OCI-LY1 (cell line): Measurements from ENCODE around the gene TIMM13.

Source experiments
- H2AFZ ChIP-seq: fragments of 200-600 bp; sonication (generic), shearing (Covaris generic); 2 replicates; pipeline ENCODE4 v1.6.0; 2014; ENCODE audit warnings: antibody characterized with exemption, mild to moderate bottlenecking, low read length
- H3F3A ChIP-seq: fragments of 200-600 bp; sonication (generic), shearing (Covaris generic); 2 replicates; pipeline ENCODE4 v1.6.0; 2014; ENCODE audit warnings: mild to moderate bottlenecking, antibody characterized with exemption, low read length, moderate library complexity; ENCODE audit not compliant: insufficient read depth
- H3K27ac ChIP-seq: fragments of 200-600 bp; sonication (generic); 2 replicates; pipeline ENCODE4 v1.5.1; 2014; ENCODE audit warnings: low read length, mixed run types, mild to moderate bottlenecking, low read depth; ENCODE audit not compliant: poor library complexity, severe bottlenecking
- H3K27me3 ChIP-seq: fragments of 200-600 bp; sonication (generic); 2 replicates; pipeline ENCODE4 v1.6.0; 2014; ENCODE audit warnings: antibody characterized with exemption, mild to moderate bottlenecking, low read length, moderate library complexity; ENCODE audit not compliant: insufficient read depth
- H3K36me3 ChIP-seq: fragments of 200-600 bp; sonication (generic); 2 replicates; pipeline ENCODE4 v1.6.1; 2014; ENCODE audit warnings: mild to moderate bottlenecking, antibody characterized with exemption, low read length, moderate library complexity, mixed read lengths; ENCODE audit not compliant: insufficient read depth
- H3K4me1 ChIP-seq: fragments of 200-600 bp; sonication (generic); 2 replicates; pipeline ENCODE4 v1.5.1; 2014; ENCODE audit warnings: mild to moderate bottlenecking, low read length, moderate library complexity; ENCODE audit not compliant: insufficient read depth, severe bottlenecking
- H3K4me2 ChIP-seq: fragments of 200-600 bp; sonication (generic), shearing (Covaris generic); 2 replicates; pipeline ENCODE4 v1.6.1; 2014; ENCODE audit warnings: low read length
- H3K4me3 ChIP-seq: fragments of 200-600 bp; sonication (generic); 2 replicates; pipeline ENCODE4 v1.5.1; 2014; ENCODE audit warnings: low read length, low read depth, mild to moderate bottlenecking, mixed read lengths; ENCODE audit not compliant: poor library complexity, severe bottlenecking
- H3K79me2 ChIP-seq: fragments of 200-600 bp; shearing (Covaris generic); 2 replicates; pipeline ENCODE4 v1.6.1; 2016; ENCODE audit warnings: mixed run types, low read length, mixed read lengths; ENCODE audit not compliant: insufficient read depth
- H3K9ac ChIP-seq: fragments of 200-600 bp; sonication (generic), shearing (Covaris generic); 2 replicates; pipeline ENCODE4 v1.6.1; 2014; ENCODE audit warnings: mild to moderate bottlenecking, low read length, mixed read lengths
- H3K9me2 ChIP-seq: fragments of 200-600 bp; sonication (generic), shearing (Covaris generic); 2 replicates; pipeline ENCODE4 v1.6.1; 2014; ENCODE audit warnings: low read depth, mild to moderate bottlenecking, low read length, mixed read lengths
- H3K9me3 ChIP-seq: fragments of 200-600 bp; shearing (Covaris generic); 2 replicates; pipeline ENCODE4 v1.6.1; 2014; ENCODE audit warnings: low read length, mixed read lengths
- H4K20me1 ChIP-seq: fragments of 200-600 bp; sonication (generic), shearing (Covaris generic); 2 replicates; pipeline ENCODE4 v1.6.0; 2016; ENCODE audit warnings: mild to moderate bottlenecking, low read length; ENCODE audit not compliant: insufficient read depth
- CTCF ChIP-seq: fragments of 200-600 bp; sonication (generic), shearing (Covaris generic); IDR thresholded peaks from 2 replicates; pipeline ENCODE4 v1.5.1; 2017; ENCODE audit warnings: mild to moderate bottlenecking, antibody characterized with exemption, low read length, moderate library complexity, mixed read lengths
- EZH2 ChIP-seq: fragments of 200-600 bp; sonication (generic), shearing (Covaris generic); IDR thresholded peaks from 2 replicates; pipeline ENCODE4 v1.8.0; 2017; ENCODE audit warnings: borderline replicate concordance, mixed run types, mild to moderate bottlenecking, antibody characterized with exemption, low read length, moderate library complexity, mixed read lengths

TIMM13 gene

GRCh38 chr19:2387367-2388288, 39.8 kb downstream of the TIMM13 start:
- Histone ChIP-seq H3K27ac (no peak overlapping the region), H3K27me3 (peaks cover 3% of the 10 kb centered on the region; the same call in 1 of the 2 replicates), H3K9me3 (no peaks in the 10 kb centered on the region), H2AFZ (no peak overlapping the region), H3K4me2 (no peak overlapping the region), H3K36me3 (no peaks in the 10 kb centered on the region), H3K79me2 (no peaks in the 10 kb centered on the region), H3K4me1 (peaks cover 4% of the 10 kb centered on the region), H3K9me2 (no peaks in the 10 kb centered on the region), H3K9ac (no peak overlapping the region), H3K4me3 (no peak overlapping the region), H4K20me1 (no peaks in the 10 kb centered on the region), H3F3A (no peaks in the 10 kb centered on the region)
- TF ChIP-seq EZH2, result no peak
- TF ChIP-seq CTCF, result no peak

DNA sequence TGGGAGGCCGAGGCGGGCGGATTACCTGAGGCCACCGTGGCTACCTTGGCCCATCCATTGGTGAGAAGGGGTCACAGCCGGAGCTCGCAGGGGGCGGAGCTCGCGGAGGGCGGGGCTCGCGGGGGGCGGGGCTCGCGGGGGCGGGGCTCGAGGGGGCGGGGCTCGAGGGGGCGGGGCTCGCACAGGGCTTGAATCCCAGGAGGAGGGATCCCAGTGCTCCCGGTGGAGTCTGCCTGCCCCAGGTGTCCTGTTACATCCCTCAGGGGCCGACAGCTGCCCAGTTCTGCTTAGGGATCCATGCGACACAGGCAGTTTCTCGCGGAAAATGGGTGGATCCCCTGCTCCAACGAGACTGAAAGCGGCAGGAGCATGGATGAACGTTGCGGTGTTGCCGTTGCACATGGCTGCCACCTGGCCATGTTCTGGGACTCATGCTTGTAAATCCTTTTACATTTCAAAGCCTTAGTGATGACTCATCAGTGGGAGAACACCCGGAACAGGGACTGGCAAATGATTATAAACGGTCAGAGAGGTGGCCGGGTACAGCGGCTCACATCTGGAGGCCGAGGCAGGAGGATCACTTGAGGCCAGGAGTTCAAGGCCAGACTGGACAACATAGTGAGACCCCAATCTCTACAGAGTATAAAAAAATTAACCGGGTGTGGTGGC, 42.2 kb downstream of the TIMM13 start:
- Histone ChIP-seq H3K4me2 (no peak overlapping the region), H3K36me3 (no peaks in the 10 kb centered on the region), H3F3A (no peaks in the 10 kb centered on the region), H3K9me2 (no peaks in the 10 kb centered on the region), H2AFZ (no peak overlapping the region), H3K4me3 (no peak overlapping the region), H3K4me1 (no peaks in the 10 kb centered on the region), H3K27me3 (peaks cover 4% of the 10 kb centered on the region; the same call in 1 of the 2 replicates), H4K20me1 (no peaks in the 10 kb centered on the region), H3K27ac (no peak overlapping the region), H3K9ac (no peak overlapping the region), H3K79me2 (no peaks in the 10 kb centered on the region), H3K9me3 (no peaks in the 10 kb centered on the region)
- TF ChIP-seq CTCF, result no peak
- no peak for TF ChIP-seq EZH2

- H3K27me3 ChIP-seq, result peaks cover 4% of the 10 kb centered on the region; the same call in 1 of the 2 replicates
- H3K4me1 ChIP-seq, result no peaks in the 10 kb centered on the region
- no peaks in the 10 kb centered on the region for H3K9me3 ChIP-seq
- no peaks in the 10 kb centered on the region for H4K20me1 ChIP-seq
- H3K27ac ChIP-seq, result no peak overlapping the region
- no peaks in the 10 kb centered on the region for H3K36me3 ChIP-seq
- no peak overlapping the region for H3K4me2 ChIP-seq
- no peaks in the 10 kb centered on the region for H3K79me2 ChIP-seq
- no peaks in the 10 kb centered on the region for H3F3A ChIP-seq
- no peak overlapping the region for H3K9ac ChIP-seq
- H2AFZ ChIP-seq, result no peak overlapping the region
- TF ChIP-seq EZH2, result no peak
- no peak for TF ChIP-seq CTCF
- no peaks in the 10 kb centered on the region for H3K9me2 ChIP-seq
- H3K4me3 ChIP-seq, result no peak overlapping the region
These were observed 44.7 kb downstream of the TIMM13 start for GRCh38 chr19:2382530-2383222.
